HCT116 (cell line): Measurements from ENCODE around the gene CYREN. TPM values are rescaled to one million over a fixed set of nuclear protein-coding genes. Genes with fewer than 3 reads are reported as not detected.

Experiments used
- ATAC-seq: fragments of 200-7000 bp; cut with Tn5 transposase; 2 replicates; pipeline ENCODE4 v1.9.1; 2020; ENCODE audit warnings: mild to moderate bottlenecking, moderate library complexity
- BruUV-seq: library from RNA; stranded (reverse); fragments of 400-500 nt; replicated peaks from 2 replicates; lab custom pipeline; 2021; lab: Mats Ljungman, UMichigan
- CTCF ChIA-PET: fragments of 300-600 bp; sonication (Branson Sonifier 250); formaldehyde crosslinking; loops from one replicate; lab custom pipeline; 2021; ENCODE audit warnings: antibody characterized with exemption; lab: Charles Lee
- POLR2A ChIA-PET: fragments of 300-600, 350-600 bp; sonication (Branson Sonifier 250); formaldehyde crosslinking; loops from one replicate; lab custom pipeline; 2021; ENCODE audit warnings: antibody characterized with exemption; lab: Charles Lee
- RAD21 ChIA-PET, 2 experiments: fragments of 300-600 bp; sonication (Branson Sonifier 250); formaldehyde crosslinking; loops; one replicate each; lab custom pipeline; 2023; ENCODE audit warnings: low total read pairs in 2 of 2; ENCODE audit not compliant: uncharacterized antibody in 2 of 2, unreplicated experiment in 2 of 2, low non-redundant PET in 1 of 2; lab: Charles Lee
- DNase-seq: peaks from one replicate; pipeline ENCODE4 v3.0.0-alpha.2; 2010; ENCODE audit warnings: low read depth, low spot score
- H2AFZ ChIP-seq: fragments of 200-600 bp; shearing (Covaris generic), sonication (generic); 2 replicates; pipeline ENCODE4 v1.6.1; 2017; ENCODE audit warnings: low read depth, mixed run types, mixed read lengths, antibody characterized with exemption, low read length; ENCODE audit not compliant: poor library complexity, severe bottlenecking
- H3K27ac ChIP-seq: 2 replicates; pipeline ENCODE4 v1.5.1; 2012; ENCODE audit warnings: low read depth, low read length
- H3K27me3 ChIP-seq: fragments of 200-600 bp; sonication (generic); 2 replicates; pipeline ENCODE4 v1.6.1; 2016; ENCODE audit warnings: mixed run types, low read length, mixed read lengths; ENCODE audit not compliant: insufficient read depth
- H3K36me3 ChIP-seq, 2 experiments: fragments of 200-500 bp in 1 of 2; fragments of 200-600 bp in 1 of 2; sonication (Bioruptor generic) in 1 of 2; sonication (generic) in 1 of 2; 2 replicates each; pipeline versions ENCODE4 v1.5.1 to v1.6.1; 2014 to 2016; ENCODE audit warnings: low read length in 2 of 2, inconsistent platforms in 1 of 2, mixed read lengths in 1 of 2, mixed run types in 1 of 2; ENCODE audit not compliant: insufficient read depth in 2 of 2, control insufficient read depth in 1 of 2
- H3K4me1 ChIP-seq, 2 experiments: fragments of 200-600 bp in 1 of 2; sonication (generic) in 1 of 2; 2 replicates each; pipeline versions ENCODE4 v1.5.1 to v1.6.1; 2012 to 2017; ENCODE audit warnings: low read length in 2 of 2, inconsistent platforms in 1 of 2, mild to moderate bottlenecking in 1 of 2, mixed read lengths in 1 of 2, mixed run types in 1 of 2, moderate library complexity in 1 of 2; ENCODE audit not compliant: insufficient read depth in 2 of 2, control insufficient read depth in 1 of 2
- H3K4me2 ChIP-seq: fragments of 200-600 bp; sonication (generic); 2 replicates; pipeline ENCODE4 v1.6.1; 2017; ENCODE audit warnings: mixed run types, low read length, mixed read lengths
- H3K4me3 ChIP-seq, 2 experiments: fragments of 200-600 bp in 1 of 2; sonication (generic) in 1 of 2; replicated peaks in 1 of 2; 2 replicates each; pipeline ENCODE4 v1.5.1; 2011 to 2016; ENCODE audit warnings: low read length in 2 of 2, control low read depth in 1 of 2, low read depth in 1 of 2, mild to moderate bottlenecking in 1 of 2, mixed read lengths in 1 of 2, mixed run types in 1 of 2
- H3K79me2 ChIP-seq: fragments of 200-600 bp; sonication (generic); 2 replicates; pipeline ENCODE4 v1.6.1; 2017; ENCODE audit warnings: mild to moderate bottlenecking, mixed run types, low read length, moderate library complexity, mixed read lengths; ENCODE audit not compliant: insufficient read depth
- H3K9ac ChIP-seq: fragments of 200-600 bp; sonication (generic); 2 replicates; pipeline ENCODE4 v1.6.1; 2016; ENCODE audit warnings: low read length, mixed read lengths
- H3K9me2 ChIP-seq: fragments of 200-600 bp; sonication (generic), shearing (Covaris generic); 2 replicates; pipeline ENCODE4 v1.6.1; 2017; ENCODE audit warnings: mixed run types, mild to moderate bottlenecking, moderate library complexity; ENCODE audit not compliant: insufficient read depth
- H3K9me3 ChIP-seq, 2 experiments: fragments of 200-500 bp in 1 of 2; fragments of 200-600 bp in 1 of 2; sonication (Bioruptor generic) in 1 of 2; sonication (generic) in 1 of 2; 2 replicates each; pipeline ENCODE4 v1.6.1; 2014 to 2017; ENCODE audit warnings: low read length in 2 of 2, mixed read lengths in 2 of 2, inconsistent platforms in 1 of 2, low read depth in 1 of 2, mild to moderate bottlenecking in 1 of 2, mixed run types in 1 of 2, moderate library complexity in 1 of 2; ENCODE audit not compliant: control insufficient read depth in 1 of 2, insufficient read depth in 1 of 2
- H4K20me1 ChIP-seq: fragments of 200-600 bp; sonication (generic), shearing (Covaris generic); 2 replicates; pipeline ENCODE4 v1.6.1; 2017; ENCODE audit warnings: mixed run types, mild to moderate bottlenecking, moderate library complexity; ENCODE audit not compliant: insufficient read depth
- CBX3 ChIP-seq: IDR thresholded peaks from 2 replicates; pipeline ENCODE4 v1.6.1; 2012; ENCODE audit warnings: low read depth
- CEBPB ChIP-seq: IDR thresholded peaks from 2 replicates; pipeline ENCODE4 v1.6.1; 2012; ENCODE audit warnings: low read depth
- EGR1 ChIP-seq: IDR thresholded peaks from 2 replicates; pipeline ENCODE4 v1.6.1; 2012; ENCODE audit warnings: low read depth
- ELF1 ChIP-seq: IDR thresholded peaks from 2 replicates; pipeline ENCODE4 v1.6.1; 2012; ENCODE audit warnings: low read depth, borderline replicate concordance
- EZH2 ChIP-seq: fragments of 200-600 bp; sonication (generic); IDR thresholded peaks from 2 replicates; pipeline ENCODE4 v1.6.1; 2017; ENCODE audit warnings: antibody characterized with exemption, mixed run types
- EZH2phosphoT487 ChIP-seq: fragments of 200-600 bp; IDR thresholded peaks from 2 replicates; pipeline ENCODE4 v1.6.1; 2018; ENCODE audit warnings: antibody characterized with exemption, borderline replicate concordance
- FOSL1 ChIP-seq: IDR thresholded peaks from 2 replicates; pipeline ENCODE4 v1.6.1; 2012; ENCODE audit warnings: low read depth
- MAX ChIP-seq: IDR thresholded peaks from 2 replicates; pipeline ENCODE4 v1.6.1; 2012
- POLR2A ChIP-seq: IDR thresholded peaks from 2 replicates; pipeline ENCODE4 v1.7.0; 2011; ENCODE audit warnings: borderline replicate concordance; ENCODE audit not compliant: insufficient read depth, insufficient read length; ENCODE audit errors: extremely low read depth
- POLR2AphosphoS5 ChIP-seq: IDR thresholded peaks from 2 replicates; pipeline ENCODE4 v1.6.1; 2011; ENCODE audit warnings: mild to moderate bottlenecking, low read depth, low read length, moderate library complexity
- RAD21 ChIP-seq: IDR thresholded peaks from 2 replicates; pipeline ENCODE4 v1.6.1; 2012; ENCODE audit warnings: low read depth, mild to moderate bottlenecking
- REST ChIP-seq: IDR thresholded peaks from 2 replicates; pipeline ENCODE4 v1.6.1; 2012; ENCODE audit warnings: low read depth
- SIN3A ChIP-seq: IDR thresholded peaks from 2 replicates; pipeline ENCODE4 v1.6.1; 2012; ENCODE audit warnings: low read depth
- SP1 ChIP-seq: IDR thresholded peaks from 2 replicates; pipeline ENCODE4 v1.6.1; 2012; ENCODE audit warnings: low read depth
- TCF7L2 ChIP-seq: IDR thresholded peaks from 2 replicates; pipeline ENCODE4 v1.7.0; 2011; ENCODE audit warnings: borderline replicate concordance, inconsistent platforms; ENCODE audit not compliant: insufficient read depth, insufficient read length; ENCODE audit errors: extremely low read depth
- YY1 ChIP-seq: IDR thresholded peaks from 2 replicates; pipeline ENCODE4 v1.6.1; 2011; ENCODE audit warnings: low read length, low read depth, moderate library complexity, mild to moderate bottlenecking; ENCODE audit not compliant: insufficient replicate concordance; ENCODE audit errors: extremely low read depth
- ZFX ChIP-seq: fragments of 450-650 bp; IDR thresholded peaks from 2 replicates; pipeline ENCODE4 v1.6.1; 2017
- intact Hi-C: fragments of 100-400 bp; cut with micrococcal nuclease; formaldehyde crosslinking; loops from 2 replicates; pipeline ENCODE4 v1.10.0; 2022
- total RNA-seq: library from RNA; stranded (reverse); gene quantifications from one replicate; pipeline ENCODE4 v1.2.1, GENCODE V29; 2021; ENCODE audit not compliant: unreplicated experiment
- TF ChIP-seq, protein P1 (sequence below): IDR thresholded peaks from 2 replicates; pipeline ENCODE4 v1.6.1; 2012

CYREN gene
- total RNA-seq, 1 experiment from 2014 or later = 54.5 TPM

- H3K27ac ChIP-seq = no peak overlapping the region
- no peaks in the 10 kb centered on the region for H3K79me2 ChIP-seq
- TF ChIP-seq TCF7L2 = no peak
- TF ChIP-seq POLR2A = no peak
- TF ChIP-seq MAX = no peak
- TF ChIP-seq CBX3 = no peak
- no peak for TF ChIP-seq ELF1
- no peak for TF ChIP-seq ZFX
- TF ChIP-seq, protein P1, sequence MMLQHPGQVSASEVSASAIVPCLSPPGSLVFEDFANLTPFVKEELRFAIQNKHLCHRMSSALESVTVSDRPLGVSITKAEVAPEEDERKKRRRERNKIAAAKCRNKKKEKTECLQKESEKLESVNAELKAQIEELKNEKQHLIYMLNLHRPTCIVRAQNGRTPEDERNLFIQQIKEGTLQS = no peak
- no peak for TF ChIP-seq CEBPB
- no peak for TF ChIP-seq EGR1
- TF ChIP-seq EZH2 = no peak
- no peak for TF ChIP-seq SP1
- no peak for TF ChIP-seq FOSL1
- no peak for TF ChIP-seq REST
- TF ChIP-seq RAD21 = no peak
- no peak for TF ChIP-seq SIN3A
- no peak for TF ChIP-seq POLR2AphosphoS5
- no peak for TF ChIP-seq EZH2phosphoT487
- TF ChIP-seq YY1 = no peak
- ChIA-PET RAD21 (no interaction called here), POLR2A (no interaction called here), CTCF (no interaction called here)
- BruUV-seq = no TSS peak
- intact Hi-C loops = no loop called here
- no peaks in the 10 kb centered on the region for H4K20me1 ChIP-seq
- H3K4me3 ChIP-seq = no peak overlapping the region
- no peaks in the 10 kb centered on the region for H3K9me3 ChIP-seq
- no peak overlapping the region for H3K4me2 ChIP-seq
- H2AFZ ChIP-seq = no peak overlapping the region
- ATAC-seq (no peak), DNase-seq (no peak)
- no peaks in the 10 kb centered on the region for H3K9me2 ChIP-seq
- no peaks in the 10 kb centered on the region for H3K36me3 ChIP-seq
- H3K9ac ChIP-seq = no peak overlapping the region
- no peaks in the 10 kb centered on the region for H3K27me3 ChIP-seq
- H3K4me1 ChIP-seq = peaks cover 5 to 7% of the 10 kb centered on the region in 2 experiments; a peak in 3 of 4 replicates
These were observed 36.5 kb upstream of the CYREN start for GRCh38 chr7:135206941-135207391.
